IgD-negative memory B cell (primary cell): ENCODE data around the gene UGT1A4. TPM values are rescaled to one million over a fixed set of nuclear protein-coding genes. Genes with fewer than 3 reads are reported as not detected.
"Not testable (repeated sequence)": the region's sequence is repeated elsewhere in the genome, so short reads cannot be mapped to it uniquely, and the experiment has no call there.

ENCODE experiments used
- H3K27ac Mint-ChIP-seq, 3 donors: one replicate each; pipeline ENCODE4 v1.8.0; 2020 to 2022; ENCODE audit warnings: mild to moderate bottlenecking in 3 of 3, mixed read lengths in 3 of 3, moderate library complexity in 1 of 3
- H3K27me3 Mint-ChIP-seq: one replicate; pipeline ENCODE4 v1.8.0; 2021; ENCODE audit warnings: mixed read lengths
- H3K36me3 Mint-ChIP-seq: one replicate; pipeline ENCODE4 v1.8.0; 2020; ENCODE audit warnings: mild to moderate bottlenecking, mixed read lengths
- H3K4me1 Mint-ChIP-seq, 3 donors: one replicate each; pipeline ENCODE4 v1.8.0; 2020 to 2022; ENCODE audit warnings: mixed read lengths in 3 of 3, mild to moderate bottlenecking in 1 of 3
- H3K4me3 Mint-ChIP-seq, 4 donors: one replicate each; pipeline ENCODE4 v1.8.0; 2020 to 2022; ENCODE audit warnings: mild to moderate bottlenecking in 4 of 4, mixed read lengths in 4 of 4, moderate library complexity in 3 of 4
- H3K9me3 Mint-ChIP-seq, 3 donors: one replicate each; pipeline ENCODE4 v1.8.0; 2020 to 2021; ENCODE audit warnings: mixed read lengths in 3 of 3, mild to moderate bottlenecking in 1 of 3
- polyA plus RNA-seq: library from polyadenylated mRNA; unstranded; fragments of 300-500 nt; fragmentation: Illumina TruSeq; gene quantifications from one replicate; pipeline ENCODE4 v1.2.3, GENCODE V29; 2021

The UGT1A4 gene
- polyA plus RNA-seq, 1 donor from 2014 or later: not detected

DNA sequence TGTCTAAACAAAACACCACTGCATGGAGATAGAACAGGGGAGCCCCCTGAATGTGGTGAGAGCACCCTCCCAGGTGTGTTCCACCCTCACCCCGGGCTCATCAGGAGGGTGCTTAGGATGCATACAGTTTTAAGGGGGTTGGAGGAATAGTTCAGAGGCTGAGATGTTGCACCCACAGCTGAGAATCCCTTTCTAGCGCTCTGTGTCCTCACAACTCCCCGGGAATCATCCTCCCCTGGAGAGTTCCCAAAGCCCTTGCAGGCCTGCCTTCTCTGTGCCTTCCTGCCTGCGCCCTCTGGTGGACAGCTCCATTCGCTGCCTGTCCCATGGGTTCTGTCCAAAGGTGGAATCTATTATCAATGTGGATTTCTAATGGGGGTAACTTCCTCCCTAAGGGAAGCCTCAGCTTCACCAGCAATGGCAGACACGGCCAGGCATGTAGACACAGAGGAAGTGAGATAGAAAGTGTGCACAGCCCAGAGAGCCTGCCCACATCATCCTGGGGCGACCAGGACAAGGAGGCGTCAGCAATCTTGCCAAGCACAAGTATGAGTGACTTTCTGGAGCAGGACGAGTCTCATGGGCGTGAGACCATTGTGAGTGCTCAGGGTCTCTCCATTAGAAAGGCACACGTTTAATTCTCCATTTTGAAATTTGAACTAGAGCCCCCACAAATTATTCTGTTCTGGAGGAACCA lies 7.1 kb upstream of the UGT1A4 start:
- Mint-ChIP-seq H3K36me3 (no peaks in the 10 kb centered on the region), H3K27me3 (peaks cover 2% of the 10 kb centered on the region), H3K4me3 (no peak overlapping the region), H3K27ac (no peak overlapping the region), H3K9me3 (no peaks in the 10 kb centered on the region), H3K4me1 (peaks cover 0 to 3% (median 0%) of the 10 kb centered on the region in 3 donors)

- H3K4me3 Mint-ChIP-seq: no peak within 1 kb of the TSS
- peaks cover 4% of the 10 kb centered on the region for H3K27me3 Mint-ChIP-seq
- H3K4me1 Mint-ChIP-seq: peaks cover 0 to 3% (median 0%) of the 10 kb centered on the region in 3 donors
- H3K27ac Mint-ChIP-seq: peak within 1 kb of the TSS in 1 of 3 donors; percentile 62
- no peaks in the 10 kb centered on the region for H3K9me3 Mint-ChIP-seq
- no peaks in the 10 kb centered on the region for H3K36me3 Mint-ChIP-seq
Observed at GRCh38 chr2:233712611-233713261, 5.8 kb upstream of the UGT1A4 start, which contains the start of gene UGT1A5. TSS of gene UGT1A5 (plus strand) at chr2:233712907. CDS start at chr2:233712992, 85 bp downstream.

DNA sequence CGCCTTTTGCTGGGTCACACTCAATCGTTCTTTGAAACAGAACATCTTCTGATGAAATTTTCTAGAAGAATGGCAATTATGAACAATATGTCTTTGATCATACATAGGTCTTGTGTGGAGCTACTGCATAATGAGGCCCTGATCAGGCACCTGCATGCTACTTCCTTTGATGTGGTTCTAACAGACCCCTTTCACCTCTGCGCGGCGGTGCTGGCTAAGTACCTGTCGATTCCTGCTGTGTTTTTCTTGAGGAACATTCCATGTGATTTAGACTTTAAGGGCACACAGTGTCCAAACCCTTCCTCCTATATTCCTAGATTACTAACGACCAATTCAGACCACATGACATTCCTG lies 5.3 kb upstream of the UGT1A4 start:
- Mint-ChIP-seq H3K27me3 (peaks cover 4% of the 10 kb centered on the region), H3K4me3 (no peak overlapping the region), H3K4me1 (peaks cover 0 to 3% (median 0%) of the 10 kb centered on the region in 3 donors), H3K36me3 (no peaks in the 10 kb centered on the region), H3K27ac (no peak overlapping the region), H3K9me3 (no peaks in the 10 kb centered on the region)

DNA sequence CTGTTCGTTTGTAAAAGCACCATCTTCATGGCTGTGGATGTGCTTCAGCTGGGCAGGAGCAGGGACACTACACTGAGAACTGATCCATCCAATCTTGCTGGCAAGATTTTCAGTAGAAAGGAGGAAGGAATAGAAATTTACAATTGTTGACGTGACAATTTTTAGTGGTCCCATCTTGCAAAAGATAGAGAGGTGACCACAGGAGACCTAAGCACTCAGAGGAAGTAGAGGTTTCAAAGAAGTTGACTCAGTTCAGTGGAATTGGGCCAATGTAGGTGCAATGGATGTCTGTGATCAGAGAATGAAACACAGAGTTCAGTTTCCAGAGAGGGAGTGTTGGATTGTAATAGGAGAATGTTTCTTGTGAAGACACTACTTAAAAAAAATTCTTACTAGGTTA lies 4.4 kb upstream of the UGT1A4 start:
- Mint-ChIP-seq H3K27me3 (peaks cover 4% of the 10 kb centered on the region), H3K9me3 (no peaks in the 10 kb centered on the region), H3K4me1 (peaks cover 0 to 3% (median 0%) of the 10 kb centered on the region in 3 donors), H3K36me3 (no peaks in the 10 kb centered on the region), H3K4me3 (no peak overlapping the region), H3K27ac (peak overlapping the region in 1 of 3 donors; percentile 62)

GRCh38 chr2:233728723-233729301 lies 10.3 kb downstream of the UGT1A4 start, which contains the start of gene UGT1A3:
TSS of gene UGT1A3 (plus strand) at chr2:233729042. CDS start at chr2:233729127, 85 bp downstream.
- Mint-ChIP-seq H3K9me3 (peaks cover 0 to 6% (median 3%) of the 10 kb centered on the region in 3 donors), H3K27ac (no peak within 1 kb of the TSS), H3K27me3 (peaks cover 8% of the 10 kb centered on the region), H3K4me1 (no peaks in the 10 kb centered on the region), H3K36me3 (peaks cover 2% of the 10 kb centered on the region), H3K4me3 (no peak within 1 kb of the TSS)

DNA sequence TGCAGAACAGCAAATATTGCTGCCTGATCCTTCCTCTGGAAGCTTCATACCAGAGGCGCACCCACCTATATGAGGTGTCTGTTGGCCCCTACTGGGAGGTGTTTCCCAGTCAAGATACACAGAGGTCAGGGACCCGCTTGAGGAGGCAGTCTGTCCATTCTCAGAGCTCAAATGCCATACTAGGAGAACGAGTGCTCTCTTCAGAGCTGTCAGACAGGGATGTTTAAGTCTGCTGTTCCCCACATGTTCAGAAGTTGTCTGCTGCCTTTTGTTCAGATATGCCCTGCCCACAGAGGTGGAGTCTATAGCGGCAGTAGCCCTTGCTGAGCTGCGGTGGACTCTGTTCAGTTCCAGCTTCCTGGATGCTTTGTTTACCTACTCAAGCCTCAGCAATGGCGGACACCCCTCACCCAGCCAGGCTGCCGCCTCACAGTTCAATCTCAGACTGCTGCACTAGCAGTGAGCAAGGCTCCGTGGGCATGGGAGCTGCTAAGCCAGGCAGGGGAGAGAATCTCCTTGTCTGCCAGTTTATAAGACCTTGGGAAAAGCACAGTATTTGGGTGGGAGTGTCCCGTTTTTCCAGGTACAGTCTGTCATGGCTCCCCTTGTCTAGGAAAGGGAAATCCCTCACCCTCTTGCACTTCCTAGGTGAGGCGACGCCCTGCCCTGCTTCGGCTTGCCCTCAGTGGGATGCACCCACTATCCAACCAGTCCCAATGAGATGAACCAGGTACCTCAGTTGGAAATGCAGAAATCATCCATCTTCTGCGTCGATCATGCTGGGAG lies 18.5 kb downstream of the UGT1A4 start:
- H3K27ac Mint-ChIP-seq, H3K36me3 Mint-ChIP-seq, H3K4me3 Mint-ChIP-seq, H3K4me1 Mint-ChIP-seq, H3K9me3 Mint-ChIP-seq: not testable (repeated sequence)
- H3K27me3 Mint-ChIP-seq: peaks cover 18% of the 10 kb centered on the region

DNA sequence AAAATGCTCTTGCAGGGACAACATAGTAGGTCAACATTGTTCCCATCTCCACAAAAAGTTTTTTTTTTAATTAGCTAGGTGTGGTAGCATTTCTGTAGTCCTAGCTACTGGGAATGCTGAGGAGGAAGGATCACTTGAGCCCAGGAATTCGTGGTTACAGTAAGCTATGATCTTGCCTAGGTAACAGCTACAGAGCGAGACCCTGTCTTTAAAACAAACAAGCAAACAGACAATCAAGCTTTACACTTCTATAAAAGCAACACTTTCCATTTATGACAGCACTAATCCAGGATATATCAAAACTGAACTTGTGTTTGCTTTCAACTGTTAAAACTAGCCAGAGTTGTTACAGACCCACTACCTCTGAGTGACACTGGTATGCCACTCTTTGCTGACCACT lies 22.3 kb downstream of the UGT1A4 start:
- H3K9me3 Mint-ChIP-seq: no peaks in the 10 kb centered on the region
- H3K36me3 Mint-ChIP-seq: no peaks in the 10 kb centered on the region
- peaks cover 16% of the 10 kb centered on the region for H3K27me3 Mint-ChIP-seq
- no peaks in the 10 kb centered on the region for H3K4me1 Mint-ChIP-seq
- no peak overlapping the region for H3K27ac Mint-ChIP-seq
- H3K4me3 Mint-ChIP-seq: no peak overlapping the region

GRCh38 chr2:233743464-233744259 lies 25.1 kb downstream of the UGT1A4 start:
- Mint-ChIP-seq H3K4me1 (no peaks in the 10 kb centered on the region), H3K27ac (no peak overlapping the region), H3K9me3 (peaks cover 0 to 5% (median 0%) of the 10 kb centered on the region in 3 donors), H3K27me3 (peaks cover 24% of the 10 kb centered on the region), H3K36me3 (no peaks in the 10 kb centered on the region), H3K4me3 (no peak overlapping the region)

DNA sequence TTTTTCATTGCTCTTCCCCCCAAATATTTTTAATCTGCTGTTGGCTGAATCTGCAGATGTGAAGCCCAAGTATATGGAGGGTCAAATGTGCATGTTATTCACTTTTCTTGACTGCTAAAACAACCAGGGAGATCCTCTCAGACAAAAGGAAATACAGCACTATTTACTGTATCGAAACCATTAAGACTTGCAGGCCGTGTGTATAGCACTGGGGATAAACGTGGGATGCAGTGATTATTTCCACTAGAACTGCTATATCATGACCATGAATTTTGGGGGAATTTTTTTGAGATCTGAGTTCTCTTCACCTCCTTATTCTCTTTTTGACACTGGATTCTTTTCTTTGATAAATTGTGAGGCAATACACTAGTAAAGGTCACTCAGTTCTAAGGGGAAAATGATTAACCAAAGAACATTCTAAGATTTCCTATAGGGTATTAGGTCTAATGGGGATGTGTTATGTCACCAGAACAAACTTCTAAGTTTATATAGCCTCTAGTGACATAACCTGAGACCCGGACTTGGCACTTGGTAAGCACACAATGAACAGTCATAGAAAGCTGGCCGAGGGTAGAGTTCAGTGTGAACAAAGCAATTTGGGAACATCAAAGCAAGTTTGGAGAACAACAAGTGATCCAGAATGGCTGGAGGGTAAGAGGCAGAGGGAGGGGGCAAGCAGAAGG lies 26.7 kb downstream of the UGT1A4 start:
- Mint-ChIP-seq H3K27ac (no peak overlapping the region), H3K4me1 (no peaks in the 10 kb centered on the region), H3K27me3 (peaks cover 20% of the 10 kb centered on the region), H3K4me3 (no peak overlapping the region), H3K9me3 (peaks cover 4 to 10% (median 6%) of the 10 kb centered on the region in 3 donors), H3K36me3 (no peaks in the 10 kb centered on the region)

DNA sequence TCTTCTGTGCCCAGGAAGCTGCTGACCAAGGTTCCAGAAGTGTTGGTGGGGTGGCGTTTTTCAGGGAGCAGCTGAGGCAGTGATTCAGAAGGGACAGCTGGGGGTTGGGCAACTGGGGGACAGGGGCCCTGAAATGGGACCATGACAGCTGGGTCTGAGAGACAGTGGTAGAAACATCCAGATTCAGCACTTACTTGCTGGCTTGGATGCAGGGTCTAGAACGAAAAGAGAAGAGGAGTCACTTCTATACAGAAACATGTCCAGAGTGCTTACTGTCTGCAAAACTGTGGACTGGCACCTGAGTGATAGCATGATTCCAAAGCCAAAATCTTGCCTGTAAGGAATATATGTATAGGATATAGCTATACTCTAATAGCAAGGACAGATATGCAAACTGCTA lies 27.3 kb downstream of the UGT1A4 start:
- H3K4me1 Mint-ChIP-seq, H3K27ac Mint-ChIP-seq, H3K36me3 Mint-ChIP-seq, H3K4me3 Mint-ChIP-seq: not testable (repeated sequence)
- Mint-ChIP-seq H3K27me3 (peaks cover 19% of the 10 kb centered on the region), H3K9me3 (peaks cover 5 to 13% (median 7%) of the 10 kb centered on the region in 3 donors)

- no peak overlapping the region for H3K27ac Mint-ChIP-seq
- H3K4me3 Mint-ChIP-seq: no peak overlapping the region
- H3K36me3 Mint-ChIP-seq: no peaks in the 10 kb centered on the region
- H3K9me3 Mint-ChIP-seq: peaks cover 7 to 18% (median 15%) of the 10 kb centered on the region in 3 donors
- no peaks in the 10 kb centered on the region for H3K4me1 Mint-ChIP-seq
- H3K27me3 Mint-ChIP-seq: peaks cover 19% of the 10 kb centered on the region
Observed at GRCh38 chr2:233746475-233747282, 28.1 kb downstream of the UGT1A4 start.

GRCh38 chr2:233747283-233747544 lies 28.7 kb downstream of the UGT1A4 start:
- Mint-ChIP-seq H3K27ac (no peak overlapping the region), H3K9me3 (peaks cover 7 to 21% (median 16%) of the 10 kb centered on the region in 3 donors), H3K27me3 (peaks cover 19% of the 10 kb centered on the region), H3K4me1 (no peaks in the 10 kb centered on the region), H3K36me3 (no peaks in the 10 kb centered on the region), H3K4me3 (no peak overlapping the region)

GRCh38 chr2:233750689-233751088 lies 32.2 kb downstream of the UGT1A4 start:
- H3K27me3 Mint-ChIP-seq: peaks cover 16% of the 10 kb centered on the region
- not testable (repeated sequence) for H3K27ac Mint-ChIP-seq, H3K36me3 Mint-ChIP-seq, H3K4me1 Mint-ChIP-seq, H3K4me3 Mint-ChIP-seq
- peaks cover 9 to 22% (median 16%) of the 10 kb centered on the region in 3 donors for H3K9me3 Mint-ChIP-seq
